HG02642 (cell line): ENCODE data around the gene NOS1AP.

ENCODE experiments used
- ATAC-seq: cut with Tn5 transposase; IDR thresholded peaks from one replicate; pipeline ENCODE4 v1.9.1; 2021; ENCODE audit warnings: mild to moderate bottlenecking; ENCODE audit not compliant: unreplicated experiment, poor library complexity

NOS1AP gene

DNA sequence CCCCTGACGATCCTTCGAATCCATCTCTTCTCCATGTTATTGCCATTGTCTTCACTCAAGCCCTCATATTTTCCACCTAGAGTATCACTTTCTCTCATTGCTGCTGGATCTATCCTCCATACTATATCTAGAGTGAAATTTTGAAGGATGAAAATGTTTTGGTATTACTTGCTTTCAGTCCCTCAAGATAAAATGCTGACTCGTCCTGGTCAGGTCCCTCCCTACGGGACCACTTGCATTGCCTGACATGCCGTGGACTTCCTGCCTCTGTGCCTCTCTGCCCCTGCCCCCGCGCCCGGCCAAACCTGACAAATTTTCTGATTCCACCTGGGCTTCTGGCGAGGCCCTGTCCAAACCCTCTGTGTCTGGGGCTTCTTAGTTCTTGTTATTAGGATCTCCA lies 283.6 kb downstream of the NOS1AP start:
- ATAC-seq: no peak

- ATAC-seq: no peak
These were observed 284.2 kb downstream of the NOS1AP start for GRCh38 chr1:162353702-162354101.

GRCh38 chr1:162357681-162358266 lies 288.3 kb downstream of the NOS1AP start:
- ATAC-seq: no peak

- ATAC-seq: no peak
These were observed 289.4 kb downstream of the NOS1AP start for GRCh38 chr1:162358928-162359327.

DNA sequence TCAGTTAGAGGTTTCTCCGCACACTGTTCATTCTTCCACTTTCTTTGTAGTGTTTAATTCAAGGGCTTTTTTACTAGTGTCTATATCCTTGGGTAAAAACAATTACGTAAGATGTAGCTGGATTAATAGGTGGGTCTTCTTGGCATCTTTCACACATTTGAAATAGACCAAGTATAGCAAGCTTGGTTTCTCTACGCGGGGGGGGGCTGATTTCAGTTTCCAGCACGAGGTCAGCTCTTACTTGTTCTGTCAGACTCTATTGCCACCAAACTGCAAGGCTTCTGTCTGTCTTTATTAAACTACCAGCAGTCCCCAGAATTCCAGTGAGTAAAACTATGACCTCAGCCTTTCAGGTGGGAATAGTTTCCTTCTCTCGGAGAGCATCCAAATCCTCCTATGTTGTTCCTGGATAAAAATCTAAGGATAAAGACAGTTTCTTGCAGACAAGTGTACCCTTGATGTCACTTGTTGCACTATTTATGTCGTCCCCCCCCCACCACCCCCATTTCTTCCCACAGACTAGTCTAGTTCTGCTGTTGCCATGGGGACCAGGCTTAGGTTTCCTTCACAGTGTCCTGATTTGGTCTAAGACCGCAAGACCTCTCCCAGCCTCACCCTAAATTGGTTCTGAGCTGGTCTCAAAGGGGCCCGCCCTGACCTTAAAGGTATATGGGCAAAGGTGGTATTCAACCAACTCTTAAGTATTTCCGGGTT lies 290.2 kb downstream of the NOS1AP start:
- ATAC-seq: no peak

GRCh38 chr1:162360237-162360873 lies 290.9 kb downstream of the NOS1AP start:
- no peak for ATAC-seq

GRCh38 chr1:162360874-162361260 lies 291.4 kb downstream of the NOS1AP start:
- no peak for ATAC-seq

DNA sequence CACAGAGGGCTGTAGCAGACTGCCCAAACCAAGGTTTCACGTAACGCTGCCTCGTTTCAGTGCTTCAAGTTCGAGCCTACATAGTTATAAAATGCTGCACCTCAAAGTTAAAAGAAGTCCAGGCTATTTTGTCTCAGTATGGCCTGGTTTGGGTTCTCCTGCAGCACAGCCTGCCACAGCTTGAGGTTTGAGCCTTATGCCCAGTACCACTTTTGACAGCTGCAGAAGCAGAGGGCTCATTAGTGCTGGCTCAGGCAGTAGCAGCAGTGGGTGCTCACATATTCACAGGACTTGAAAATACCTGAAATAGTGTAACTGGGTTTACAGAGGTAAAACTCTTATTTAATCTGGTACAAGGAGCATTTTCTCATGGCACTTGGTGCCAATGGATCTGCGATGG lies 291.9 kb downstream of the NOS1AP start:
- peak; percentile 24 for ATAC-seq

DNA sequence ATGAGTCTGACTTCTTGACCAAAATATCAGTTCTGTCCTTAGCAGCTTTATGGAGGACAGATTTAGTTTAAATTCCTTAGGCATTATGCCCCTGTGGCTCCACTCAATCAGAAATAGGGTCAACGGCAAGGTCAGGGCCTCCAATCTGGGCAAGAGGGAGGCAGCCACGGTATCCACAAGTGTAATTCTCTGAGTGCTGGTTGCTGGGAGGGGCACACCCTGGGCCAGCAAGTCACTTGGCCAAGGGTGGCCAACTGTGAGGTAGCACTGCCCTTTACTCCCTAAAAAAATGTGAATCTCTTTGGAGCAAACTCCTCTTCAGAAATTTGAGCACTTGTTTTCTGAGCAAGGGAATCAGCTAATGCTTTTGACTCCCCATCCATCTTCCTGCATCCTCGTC lies 294.3 kb downstream of the NOS1AP start:
- ATAC-seq: no peak

DNA sequence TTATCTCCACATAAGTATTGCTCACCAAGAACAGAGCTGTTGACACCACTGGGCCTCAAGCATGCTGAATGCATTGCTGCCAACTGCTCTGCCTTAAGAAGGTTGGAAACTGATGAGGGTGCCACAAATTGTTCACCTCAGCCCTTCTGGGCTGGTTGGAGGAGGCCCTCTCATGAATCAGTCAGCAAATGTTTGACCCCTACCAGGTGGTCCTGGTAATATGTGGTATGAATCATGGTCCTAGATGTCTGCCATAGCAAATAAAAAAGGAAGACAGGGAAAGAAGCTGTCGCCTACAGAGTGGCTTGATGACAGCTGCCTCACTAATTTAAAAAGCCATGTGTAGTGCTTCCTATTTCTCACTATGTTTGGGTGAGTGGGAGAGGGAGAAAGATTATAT lies 295.0 kb downstream of the NOS1AP start:
- ATAC-seq: no peak

- no peak for ATAC-seq
These were observed 296.0 kb downstream of the NOS1AP start for GRCh38 chr1:162365284-162366020.

- no peak for ATAC-seq
These were observed 296.7 kb downstream of the NOS1AP start for GRCh38 chr1:162366149-162366548.

GRCh38 chr1:162366671-162367070 lies 297.2 kb downstream of the NOS1AP start:
- no peak for ATAC-seq

GRCh38 chr1:162367073-162367472 lies 297.6 kb downstream of the NOS1AP start:
- no peak for ATAC-seq

GRCh38 chr1:162367772-162368171 lies 298.3 kb downstream of the NOS1AP start:
- ATAC-seq: no peak

- no peak for ATAC-seq
These were observed 299.0 kb downstream of the NOS1AP start for GRCh38 chr1:162368451-162368850.

GRCh38 chr1:162369571-162369970 lies 300.1 kb downstream of the NOS1AP start:
- ATAC-seq: no peak

- ATAC-seq: no peak
These were observed 300.7 kb downstream of the NOS1AP start for GRCh38 chr1:162370161-162370560.

DNA sequence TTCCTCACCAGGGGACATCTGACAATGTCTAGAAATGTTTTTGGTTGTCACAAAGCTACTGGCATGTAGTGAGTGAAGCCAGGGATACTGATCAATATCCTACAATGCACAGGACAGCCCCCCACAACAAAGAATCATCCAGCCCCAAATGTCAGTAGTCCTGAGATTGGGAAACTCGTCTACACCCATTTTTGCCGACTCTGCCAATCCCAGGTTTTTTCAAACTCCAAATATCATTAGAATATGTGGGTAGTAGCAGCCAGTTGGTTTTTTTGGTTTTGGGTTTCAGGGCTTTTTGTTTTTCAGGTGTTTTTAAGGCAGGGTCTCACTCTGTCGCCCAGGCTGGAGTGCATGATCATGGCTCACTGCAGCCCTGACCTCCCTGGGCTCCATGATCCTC lies 301.2 kb downstream of the NOS1AP start:
- no peak for ATAC-seq

DNA sequence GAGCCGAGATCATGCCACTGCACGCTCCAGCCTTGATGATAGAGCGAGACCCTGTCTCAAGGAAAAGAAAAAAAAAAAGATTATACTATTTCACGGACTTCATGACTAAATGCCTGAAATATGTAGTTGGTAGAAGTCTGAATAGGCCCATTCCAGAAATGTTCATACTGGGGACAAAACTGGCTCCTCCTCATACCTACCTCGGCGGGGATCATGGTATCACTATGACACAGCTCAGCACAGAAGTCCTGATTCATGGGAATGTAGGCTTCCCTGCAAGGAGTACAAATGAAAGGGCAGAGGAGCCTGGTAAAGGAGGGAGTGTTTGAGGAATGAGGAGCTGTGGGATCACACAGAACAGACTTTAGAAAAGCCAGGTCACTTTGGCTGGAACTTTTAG lies 302.1 kb downstream of the NOS1AP start:
- no peak for ATAC-seq
